HG02938 (cell line): ENCODE results near the gene ACOT11.

Experiments
- ATAC-seq: cut with Tn5 transposase; IDR thresholded peaks from one replicate; pipeline ENCODE4 v1.9.1; 2021; ENCODE audit warnings: mild to moderate bottlenecking, moderate library complexity; ENCODE audit not compliant: unreplicated experiment

ACOT11 gene

GRCh38 chr1:54640863-54641836, 93.1 kb downstream of the ACOT11 start, which contains the start of gene MROH7:
Gene MROH7 (plus strand): TSS chr1:54641786. CDS start chr1:54652927, 11,141 bp downstream.
- no peak for ATAC-seq

- no peak for ATAC-seq
Measured at GRCh38 chr1:54643736-54644135, 95.7 kb downstream of the ACOT11 start.

GRCh38 chr1:54645806-54646676, 98.0 kb downstream of the ACOT11 start:
- ATAC-seq: no peak

GRCh38 chr1:54649130-54649898, 101.3 kb downstream of the ACOT11 start:
- ATAC-seq: no peak

- no peak for ATAC-seq
Measured at GRCh38 chr1:54649921-54650320, 101.9 kb downstream of the ACOT11 start.

GRCh38 chr1:54650417-54650816, 102.4 kb downstream of the ACOT11 start:
- no peak for ATAC-seq

- no peak for ATAC-seq
Measured at GRCh38 chr1:54651608-54652007, 103.6 kb downstream of the ACOT11 start.

GRCh38 chr1:54652168-54652567, 104.1 kb downstream of the ACOT11 start:
- ATAC-seq: no peak

- no peak for ATAC-seq
Measured at GRCh38 chr1:54653036-54653435, 105.0 kb downstream of the ACOT11 start.

GRCh38 chr1:54658164-54658913, 110.3 kb downstream of the ACOT11 start:
- no peak for ATAC-seq
